ENCODE results near the gene ZBTB34.

Gene ZBTB34

GRCh38 chr9:126932871-126933321, 72.5 kb downstream of the ZBTB34 start:
- no peak for DNase-seq

GRCh38 chr9:126933334-126933980, 73.0 kb downstream of the ZBTB34 start:
- DNase-seq = no peak

GRCh38 chr9:126934441-126934840, 74.0 kb downstream of the ZBTB34 start:
- no peak for DNase-seq

Measured in left hindlimb (tissue), 1 donor.